Vagina (tissue), 2 donors: Measurements from ENCODE around the gene DNASE1L1.

ENCODE experiments used
- POLR2A ChIP-seq, 2 donors: fragments of 450-650 bp; IDR thresholded peaks; one replicate each; pipeline ENCODE4 v1.6.1; 2017; ENCODE audit warnings: antibody characterized with exemption in 2 of 2, mild to moderate bottlenecking in 2 of 2, moderate library complexity in 2 of 2
- POLR2AphosphoS5 ChIP-seq, 2 donors: sonication (generic); formaldehyde crosslinking; IDR thresholded peaks; one replicate each; pipeline ENCODE4 v1.9.0; 2017; ENCODE audit warnings: antibody characterized with exemption in 2 of 2, mild to moderate bottlenecking in 2 of 2, low read depth in 1 of 2; ENCODE audit not compliant: insufficient read depth in 1 of 2
- TF ChIP-seq, protein P1 (sequence below), 3 experiments: fragments of 450-650 bp in 2 of 3; fragments of 200-600 bp in 1 of 3; sonication (generic) in 1 of 3; IDR thresholded peaks; one replicate each; pipeline ENCODE4 v1.5.1; 2017 to 2019; ENCODE audit warnings: antibody characterized with exemption in 3 of 3, mild to moderate bottlenecking in 2 of 3, moderate library complexity in 2 of 3

DNA sequence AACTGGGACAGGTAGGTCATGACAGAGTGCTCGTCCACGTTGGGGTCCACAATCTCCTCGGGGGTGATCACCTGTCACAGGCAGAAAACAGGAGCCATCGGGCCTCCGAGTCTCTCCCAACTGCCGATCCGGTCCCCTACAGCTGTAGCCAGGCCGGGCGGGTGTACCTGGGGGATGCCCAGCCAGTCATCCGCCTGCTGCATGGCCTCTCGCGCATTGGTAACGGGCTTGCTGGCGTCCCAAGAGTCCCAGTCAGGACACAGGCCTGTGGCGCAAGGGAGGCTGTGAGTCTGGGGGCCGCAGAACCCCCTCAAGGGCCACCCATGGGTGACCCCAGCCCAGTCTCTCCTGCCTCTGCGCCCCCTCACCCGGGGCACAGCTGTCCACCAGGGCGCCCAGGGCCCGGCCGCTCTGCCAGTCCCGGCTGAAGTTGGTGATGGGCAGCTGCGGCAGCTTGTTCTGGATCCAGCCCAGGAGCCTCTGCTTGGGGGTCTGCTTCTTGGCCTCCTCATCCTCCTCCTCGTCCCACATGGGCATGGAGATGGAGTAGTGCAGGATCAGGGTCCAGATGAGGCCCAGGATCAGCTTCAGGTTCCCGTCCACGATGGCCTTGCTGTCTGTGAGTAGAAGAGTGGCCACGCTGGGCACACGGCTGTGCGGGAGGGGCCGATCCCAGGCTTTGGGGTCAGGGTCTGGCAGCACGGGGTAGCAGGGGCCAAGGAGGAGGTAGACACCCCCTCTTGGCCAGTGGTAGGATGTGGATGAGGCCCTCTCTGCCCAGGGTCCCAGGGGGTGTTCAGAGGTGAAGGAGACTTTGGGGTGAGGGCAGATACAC, 41.4 kb downstream of the DNASE1L1 start:
- TF ChIP-seq, protein P1, sequence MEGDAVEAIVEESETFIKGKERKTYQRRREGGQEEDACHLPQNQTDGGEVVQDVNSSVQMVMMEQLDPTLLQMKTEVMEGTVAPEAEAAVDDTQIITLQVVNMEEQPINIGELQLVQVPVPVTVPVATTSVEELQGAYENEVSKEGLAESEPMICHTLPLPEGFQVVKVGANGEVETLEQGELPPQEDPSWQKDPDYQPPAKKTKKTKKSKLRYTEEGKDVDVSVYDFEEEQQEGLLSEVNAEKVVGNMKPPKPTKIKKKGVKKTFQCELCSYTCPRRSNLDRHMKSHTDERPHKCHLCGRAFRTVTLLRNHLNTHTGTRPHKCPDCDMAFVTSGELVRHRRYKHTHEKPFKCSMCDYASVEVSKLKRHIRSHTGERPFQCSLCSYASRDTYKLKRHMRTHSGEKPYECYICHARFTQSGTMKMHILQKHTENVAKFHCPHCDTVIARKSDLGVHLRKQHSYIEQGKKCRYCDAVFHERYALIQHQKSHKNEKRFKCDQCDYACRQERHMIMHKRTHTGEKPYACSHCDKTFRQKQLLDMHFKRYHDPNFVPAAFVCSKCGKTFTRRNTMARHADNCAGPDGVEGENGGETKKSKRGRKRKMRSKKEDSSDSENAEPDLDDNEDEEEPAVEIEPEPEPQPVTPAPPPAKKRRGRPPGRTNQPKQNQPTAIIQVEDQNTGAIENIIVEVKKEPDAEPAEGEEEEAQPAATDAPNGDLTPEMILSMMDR (IDR thresholded peaks at IDR 0.05) = no peak
- TF ChIP-seq POLR2A (IDR thresholded peaks at IDR 0.05) (no peak), POLR2AphosphoS5 (IDR thresholded peaks at IDR 0.05; ENCODE audit: insufficient read depth in 1 of 2, low read depth in 1 of 2) (no peak)
